PC-9 (cell line): ENCODE measurements around the gene ANKRD1. TPM values are rescaled to one million over a fixed set of nuclear protein-coding genes. Genes with fewer than 3 reads are reported as not detected.

Experiments used
- BruUV-seq: library from RNA; stranded (reverse); fragments of 400-500 nt; replicated peaks from 2 replicates; lab custom pipeline; 2021; lab: Mats Ljungman, UMichigan
- CTCF ChIA-PET: fragments of 300-600 bp; sonication (Branson Sonifier 250); formaldehyde crosslinking; loops from one replicate; lab custom pipeline; 2022; ENCODE audit warnings: antibody characterized with exemption; lab: Charles Lee
- POLR2A ChIA-PET: fragments of 300-600 bp; sonication (Branson Sonifier 250); formaldehyde crosslinking; loops from one replicate; lab custom pipeline; 2022; ENCODE audit warnings: antibody characterized with exemption; ENCODE audit not compliant: unreplicated experiment; lab: Charles Lee
- DNase-seq, 2 experiments: peaks; one replicate each; pipeline versions ENCODE4 v3.0.0 to v3.0.0-alpha.2; 2015 to 2022; ENCODE audit warnings: mixed read lengths in 1 of 2
- H2AFZ ChIP-seq: fragments of 200-600 bp; sonication (generic); 2 replicates; pipeline ENCODE4 v1.8.1; 2017; ENCODE audit warnings: antibody characterized with exemption
- H3F3A ChIP-seq: fragments of 200-600 bp; sonication (generic); 2 replicates; pipeline ENCODE4 v1.8.1; 2017; ENCODE audit warnings: antibody characterized with exemption, mild to moderate bottlenecking, low read depth; ENCODE audit not compliant: insufficient read depth
- H3K27ac ChIP-seq: fragments of 200-600 bp; sonication (generic); 2 replicates; pipeline ENCODE4 v1.6.1; 2016; ENCODE audit warnings: mixed run types
- H3K27me3 ChIP-seq: fragments of 200-600 bp; sonication (generic); 2 replicates; pipeline ENCODE4 v1.6.1; 2016; ENCODE audit warnings: low read depth, mixed run types; ENCODE audit not compliant: insufficient read depth
- H3K36me3 ChIP-seq: fragments of 200-600 bp; sonication (generic); 2 replicates; pipeline ENCODE4 v1.6.1; 2016; ENCODE audit warnings: low read depth, mixed run types
- H3K4me1 ChIP-seq: fragments of 200-600 bp; sonication (generic); replicated peaks from 2 replicates; pipeline ENCODE4 v1.6.1; 2016; ENCODE audit warnings: mixed run types; ENCODE audit not compliant: insufficient read depth
- H3K4me2 ChIP-seq: fragments of 200-600 bp; sonication (generic); 2 replicates; pipeline ENCODE4 v1.6.1; 2017; ENCODE audit warnings: mixed run types
- H3K4me3 ChIP-seq: fragments of 200-600 bp; sonication (generic); 2 replicates; pipeline ENCODE4 v1.6.1; 2016; ENCODE audit warnings: mixed run types
- H3K79me2 ChIP-seq: fragments of 200-600 bp; sonication (generic); 2 replicates; pipeline ENCODE4 v1.6.1; 2017; ENCODE audit warnings: low read depth, mixed run types
- H3K9me2 ChIP-seq: fragments of 200-600 bp; sonication (generic); 2 replicates; pipeline ENCODE4 v1.8.1; 2017; ENCODE audit warnings: mild to moderate bottlenecking; ENCODE audit not compliant: insufficient read depth
- H3K9me3 ChIP-seq: fragments of 200-600 bp; sonication (generic); 2 replicates; pipeline ENCODE4 v1.8.1; 2016; ENCODE audit warnings: low read depth; ENCODE audit not compliant: insufficient read depth
- H4K20me1 ChIP-seq: fragments of 200-600 bp; sonication (generic); 2 replicates; pipeline ENCODE4 v1.8.1; 2017; ENCODE audit not compliant: insufficient read depth
- CTCF ChIP-seq: fragments of 200-600 bp; sonication (generic); conservative IDR thresholded peaks from 2 replicates; pipeline ENCODE4 v1.6.1; 2017; ENCODE audit warnings: mixed run types, antibody characterized with exemption, mild to moderate bottlenecking, moderate library complexity
- EZH2 ChIP-seq: fragments of 200-600 bp; sonication (generic); IDR thresholded peaks from 2 replicates; pipeline ENCODE4 v1.8.0; 2017; ENCODE audit warnings: antibody characterized with exemption, low read depth
- intact Hi-C: fragments of 100-400 bp; cut with micrococcal nuclease; formaldehyde crosslinking; loops from one replicate; pipeline ENCODE4 v1.10.0; 2022; ENCODE audit not compliant: unreplicated experiment
- total RNA-seq: library from RNA; stranded (reverse); gene quantifications from 2 replicates; pipeline ENCODE4 v1.2.3, GENCODE V29; 2021

The ANKRD1 gene
- total RNA-seq, 1 experiment from 2014 or later: 6.7 TPM

GRCh38 chr10:90960355-90960814 is 39.5 kb upstream of the ANKRD1 start:
- no peaks in the 10 kb centered on the region for H3K36me3 ChIP-seq
- H3K4me3 ChIP-seq: no peak overlapping the region
- no peaks in the 10 kb centered on the region for H3K79me2 ChIP-seq
- H3K4me2 ChIP-seq: no peak overlapping the region
- TF ChIP-seq CTCF: no peak
- TF ChIP-seq EZH2: no peak
- peaks cover 12% of the 10 kb centered on the region for H3F3A ChIP-seq
- no peaks in the 10 kb centered on the region for H3K4me1 ChIP-seq
- intact Hi-C loops: no loop called here
- no peak overlapping the region for H2AFZ ChIP-seq
- peak in 1 of 2 experiments; percentile 55 for DNase-seq
- BruUV-seq: no TSS peak
- no peaks in the 10 kb centered on the region for H3K27me3 ChIP-seq
- H3K9me3 ChIP-seq: no peaks in the 10 kb centered on the region
- POLR2A ChIA-PET: interaction anchor here (0.6 to 0.7 kb wide), 2 partner anchors 29 to 102 kb away, joined by 3 read pairs; partner anchors contain the start of gene HTR7
- CTCF ChIA-PET: no interaction called here
- no peak overlapping the region for H3K27ac ChIP-seq
- no peaks in the 10 kb centered on the region for H3K9me2 ChIP-seq
- no peaks in the 10 kb centered on the region for H4K20me1 ChIP-seq

- ChIA-PET POLR2A (interaction anchor here (0.7 kb wide), 1 partner anchor 29 kb away, joined by 3 read pairs; no protein-coding TSS in a partner anchor), CTCF (no interaction called here)
- no peak for TF ChIP-seq EZH2
- H3K9me3 ChIP-seq: no peaks in the 10 kb centered on the region
- H3K4me2 ChIP-seq: no peak overlapping the region
- H3K9me2 ChIP-seq: no peaks in the 10 kb centered on the region
- no peaks in the 10 kb centered on the region for H3K36me3 ChIP-seq
- no peak overlapping the region for H3K27ac ChIP-seq
- DNase-seq: no peak
- H2AFZ ChIP-seq: no peak overlapping the region
- no peaks in the 10 kb centered on the region for H4K20me1 ChIP-seq
- H3F3A ChIP-seq: peaks cover 12% of the 10 kb centered on the region
- BruUV-seq: no TSS peak
- no peaks in the 10 kb centered on the region for H3K27me3 ChIP-seq
- no peak overlapping the region for H3K4me3 ChIP-seq
- no peaks in the 10 kb centered on the region for H3K79me2 ChIP-seq
- intact Hi-C loops: no loop called here
- no peaks in the 10 kb centered on the region for H3K4me1 ChIP-seq
Observed at GRCh38 chr10:90959826-90960225, 38.9 kb upstream of the ANKRD1 start.

GRCh38 chr10:90958781-90959180 is 37.9 kb upstream of the ANKRD1 start:
- DNase-seq: no peak
- Histone ChIP-seq H3K4me3 (no peak overlapping the region), H4K20me1 (no peaks in the 10 kb centered on the region), H3K27me3 (no peaks in the 10 kb centered on the region), H3K4me2 (no peak overlapping the region), H3K36me3 (no peaks in the 10 kb centered on the region), H3K9me3 (no peaks in the 10 kb centered on the region), H3F3A (peaks cover 12% of the 10 kb centered on the region), H2AFZ (no peak overlapping the region), H3K9me2 (no peaks in the 10 kb centered on the region), H3K4me1 (no peaks in the 10 kb centered on the region), H3K27ac (no peak overlapping the region), H3K79me2 (no peaks in the 10 kb centered on the region)
- intact Hi-C loops: no loop called here
- BruUV-seq: no TSS peak
- no peak for TF ChIP-seq EZH2
- no peak for TF ChIP-seq CTCF
- ChIA-PET CTCF (no interaction called here), POLR2A (no interaction called here)
